Fibroblast of the aortic adventitia (primary cell): ENCODE measurements around the gene CFP. TPM values are rescaled to one million over a fixed set of nuclear protein-coding genes. Genes with fewer than 3 reads are reported as not detected.

Experiments used
- DNase-seq: peaks from one replicate; pipeline ENCODE4 v3.0.0-alpha.2; 2010; ENCODE audit warnings: low read depth
- H3K4me3 ChIP-seq: 2 replicates; pipeline ENCODE4 v1.5.1; 2011; ENCODE audit warnings: low read depth, mild to moderate bottlenecking, control low read depth, low read length, moderate library complexity
- total RNA-seq: library from RNA; depleted of rRNA; stranded (reverse); fragments of >200 nt; gene quantifications from 2 replicates; pipeline ENCODE4 v1.2.3, GENCODE V29; 2012; ENCODE audit warnings: low replicate concordance
- TF ChIP-seq, protein P1 (sequence below): IDR thresholded peaks from 2 replicates; pipeline ENCODE4 v1.5.1; 2011; ENCODE audit warnings: mild to moderate bottlenecking, low read length, control low read depth, inconsistent platforms; ENCODE audit not compliant: insufficient read depth

CFP gene
- total RNA-seq, 1 donor = 0.18 TPM

DNA sequence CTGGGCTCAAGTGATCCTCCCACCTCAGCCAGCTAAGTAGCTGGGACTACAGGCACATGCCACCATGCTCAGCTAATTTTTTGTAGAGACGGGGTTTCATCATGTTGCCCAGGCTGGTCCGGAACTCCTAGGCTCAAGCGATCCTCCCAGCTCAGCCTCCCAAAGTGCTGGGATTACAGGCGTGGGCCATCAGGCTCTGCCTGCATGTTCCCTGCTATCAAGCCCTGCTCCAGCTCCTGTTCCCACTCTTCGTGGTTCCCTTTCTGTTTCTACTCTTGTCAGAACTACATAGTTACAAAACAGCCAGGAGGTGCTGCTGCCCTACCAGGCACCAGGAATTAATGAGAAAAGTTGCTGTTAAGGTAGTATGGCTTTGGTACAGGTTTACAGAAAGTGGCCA is 38.7 kb downstream of the CFP start:
- H3K4me3 ChIP-seq = no peak overlapping the region
- TF ChIP-seq, protein P1, sequence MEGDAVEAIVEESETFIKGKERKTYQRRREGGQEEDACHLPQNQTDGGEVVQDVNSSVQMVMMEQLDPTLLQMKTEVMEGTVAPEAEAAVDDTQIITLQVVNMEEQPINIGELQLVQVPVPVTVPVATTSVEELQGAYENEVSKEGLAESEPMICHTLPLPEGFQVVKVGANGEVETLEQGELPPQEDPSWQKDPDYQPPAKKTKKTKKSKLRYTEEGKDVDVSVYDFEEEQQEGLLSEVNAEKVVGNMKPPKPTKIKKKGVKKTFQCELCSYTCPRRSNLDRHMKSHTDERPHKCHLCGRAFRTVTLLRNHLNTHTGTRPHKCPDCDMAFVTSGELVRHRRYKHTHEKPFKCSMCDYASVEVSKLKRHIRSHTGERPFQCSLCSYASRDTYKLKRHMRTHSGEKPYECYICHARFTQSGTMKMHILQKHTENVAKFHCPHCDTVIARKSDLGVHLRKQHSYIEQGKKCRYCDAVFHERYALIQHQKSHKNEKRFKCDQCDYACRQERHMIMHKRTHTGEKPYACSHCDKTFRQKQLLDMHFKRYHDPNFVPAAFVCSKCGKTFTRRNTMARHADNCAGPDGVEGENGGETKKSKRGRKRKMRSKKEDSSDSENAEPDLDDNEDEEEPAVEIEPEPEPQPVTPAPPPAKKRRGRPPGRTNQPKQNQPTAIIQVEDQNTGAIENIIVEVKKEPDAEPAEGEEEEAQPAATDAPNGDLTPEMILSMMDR = no peak
- DNase-seq = no peak

DNA sequence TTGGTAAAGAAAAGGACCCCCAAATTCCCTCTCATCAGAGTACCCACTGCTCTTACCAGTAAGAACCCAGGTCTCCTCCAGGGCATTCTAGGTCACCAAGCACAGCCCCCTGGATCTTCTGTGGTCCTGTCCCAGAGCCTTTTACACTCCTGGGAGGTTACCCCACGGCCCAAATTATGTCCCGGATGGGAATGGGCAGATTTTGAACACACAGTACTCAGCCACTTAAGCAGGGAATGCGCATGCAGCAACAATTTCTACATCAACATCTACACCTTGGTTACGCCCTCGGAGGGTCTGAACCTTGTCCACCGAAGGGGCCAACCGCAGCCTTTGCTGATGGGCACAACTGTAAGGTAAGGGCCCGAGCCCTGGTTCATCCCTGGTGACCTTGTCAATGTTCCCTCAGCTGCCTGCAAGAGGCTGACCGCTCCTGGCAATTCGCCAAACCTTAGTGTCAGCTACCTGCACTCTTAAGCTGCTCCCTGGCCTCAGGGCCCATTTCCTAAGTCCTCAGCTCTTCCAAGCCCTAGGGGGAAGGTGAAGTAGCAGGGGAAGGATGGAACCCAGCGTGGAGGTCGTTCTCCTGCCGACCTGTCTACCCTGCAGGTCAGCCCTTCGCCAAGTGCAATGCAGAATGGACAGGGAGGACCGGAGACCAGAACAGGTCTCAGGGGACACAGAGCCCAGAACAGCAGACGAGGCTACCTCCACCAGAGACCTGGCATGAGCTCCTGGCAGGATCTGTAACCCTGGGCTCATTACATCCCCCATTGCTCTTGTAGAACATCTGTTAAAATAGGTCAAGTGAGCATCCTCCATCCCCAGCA is 41.6 kb downstream of the CFP start:
- DNase-seq = no peak
- TF ChIP-seq, protein P1 = no peak

DNA sequence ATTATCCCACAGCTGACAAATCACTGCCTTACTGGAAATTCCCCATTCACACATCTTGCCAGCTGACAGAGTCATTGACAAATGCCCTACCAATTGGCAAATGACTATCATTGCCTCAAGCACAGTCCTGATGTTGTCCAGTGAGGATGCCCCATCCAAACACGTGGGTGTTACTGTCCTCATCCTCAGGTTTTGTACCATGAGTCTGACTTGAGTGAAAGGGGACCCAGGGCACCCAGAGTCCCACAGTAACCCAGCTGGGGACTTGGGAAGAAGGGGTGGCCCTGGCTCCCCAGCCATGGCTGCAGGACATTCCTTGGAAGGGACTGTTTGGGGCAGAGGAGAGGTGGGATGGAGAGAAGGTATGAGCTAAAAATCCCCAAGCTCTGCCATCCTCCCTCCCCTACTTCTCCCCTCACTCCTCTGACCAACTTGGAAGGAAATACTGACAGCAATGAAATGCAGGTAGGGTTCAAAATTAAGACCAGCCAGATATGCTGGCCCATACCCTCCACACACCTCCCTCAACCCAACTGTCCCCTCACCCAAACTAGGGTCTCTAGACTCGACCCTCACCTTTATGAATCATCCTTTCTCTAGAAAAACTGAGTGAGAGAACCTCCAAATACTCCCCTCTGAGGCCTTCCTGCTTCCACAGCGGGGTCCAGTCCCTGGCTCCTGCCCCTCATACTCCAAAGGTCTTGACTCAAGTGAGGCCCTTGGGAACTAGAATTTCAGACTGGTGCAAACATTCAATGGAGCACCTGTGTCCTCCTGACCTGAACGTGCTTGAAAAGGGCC is 42.4 kb downstream of the CFP start:
- TF ChIP-seq, protein P1 = no peak
- H3K4me3 ChIP-seq = no peak overlapping the region
- no peak for DNase-seq

More for the DNA sequence above, 41.6 kb downstream of the CFP start:
- no peak overlapping the region for H3K4me3 ChIP-seq

DNA sequence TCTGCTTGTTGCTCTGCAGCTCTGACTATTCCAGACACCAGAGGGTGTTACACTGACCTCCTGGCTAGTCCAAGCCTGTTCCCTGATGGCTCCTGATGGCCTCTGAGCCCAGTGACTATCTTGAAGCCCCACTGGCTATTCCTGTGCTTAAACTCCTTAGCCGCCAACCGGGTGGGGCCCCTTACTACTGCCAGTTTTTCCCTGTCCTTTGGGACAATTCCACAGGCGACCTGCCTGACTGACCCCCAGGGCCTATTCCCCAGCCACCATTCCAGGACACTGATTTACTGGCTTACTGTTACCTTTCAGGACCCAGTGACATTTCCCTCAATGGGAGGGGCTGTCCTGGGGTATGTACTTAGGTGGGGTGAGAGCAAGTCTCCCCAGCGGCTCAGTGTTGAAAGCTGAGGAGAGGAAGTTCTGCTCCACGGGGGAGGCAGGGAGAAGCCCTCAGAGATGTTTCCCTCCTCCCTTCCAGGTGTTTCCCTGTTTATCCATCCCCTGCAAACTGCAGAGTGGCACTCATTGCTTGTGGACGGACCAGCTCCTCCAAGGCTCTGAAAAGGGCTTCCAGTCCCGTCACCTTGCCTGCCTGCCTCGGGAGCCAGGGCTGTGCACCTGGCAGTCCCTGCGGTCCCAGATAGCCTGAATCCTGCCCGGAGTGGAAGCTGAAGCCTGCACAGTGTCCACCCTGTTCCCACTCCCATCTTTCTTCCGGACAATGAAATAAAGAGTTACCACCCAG is 43.5 kb downstream of the CFP start:
- no peak overlapping the region for H3K4me3 ChIP-seq
- TF ChIP-seq, protein P1 = no peak

DNA sequence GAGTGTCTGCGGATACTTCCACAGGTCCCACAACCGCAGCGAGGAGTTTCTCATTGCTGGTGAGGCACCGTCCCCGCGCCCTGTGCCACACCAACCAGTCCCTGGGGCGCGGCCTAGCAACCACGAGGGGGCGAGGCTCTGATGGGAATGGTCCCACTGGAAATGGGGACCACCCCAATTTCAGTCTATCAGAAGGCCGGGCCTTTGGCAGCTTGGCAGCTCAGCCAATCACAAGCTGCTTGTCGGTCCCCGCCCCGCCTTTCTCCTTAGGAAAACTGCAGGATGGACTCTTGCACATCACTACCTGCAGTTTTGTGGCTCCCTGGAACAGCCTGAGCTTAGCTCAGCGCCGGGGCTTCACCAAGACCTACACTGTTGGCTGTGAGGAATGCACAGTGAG is 44.5 kb downstream of the CFP start:
- TF ChIP-seq, protein P1 = no peak
- DNase-seq = no peak
- peak overlapping the region; percentile 28 for H3K4me3 ChIP-seq

More for the DNA sequence above, 43.5 kb downstream of the CFP start:
- no peak for DNase-seq

DNA sequence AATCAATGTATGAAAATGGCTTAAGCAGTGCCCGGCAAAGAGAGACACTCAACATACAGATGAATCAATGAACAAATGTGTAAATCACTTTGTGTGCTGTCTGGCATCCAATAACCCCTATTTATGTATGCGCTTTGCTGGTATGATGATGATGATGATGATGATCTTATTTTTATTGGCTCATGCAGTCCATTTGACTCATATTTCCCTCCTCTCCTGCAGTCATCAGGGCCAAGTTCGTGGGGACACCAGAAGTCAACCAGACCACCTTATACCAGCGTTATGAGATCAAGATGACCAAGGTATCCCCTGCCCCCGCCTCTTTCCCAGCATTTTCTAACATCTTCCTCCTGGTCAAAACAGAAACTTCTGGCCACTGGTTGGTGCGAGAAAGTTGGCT is 45.0 kb downstream of the CFP start:
- TF ChIP-seq, protein P1 = no peak
- no peak for DNase-seq
- peak overlapping the region; percentile 82 for H3K4me3 ChIP-seq
